Fibroblast of peridontal ligament (primary cell): ENCODE measurements around the gene CLSTN1.

Experiments used
- DNase-seq: peaks from one replicate; pipeline ENCODE4 v3.0.0-alpha.2; 2010; ENCODE audit errors: extremely low read depth

Gene CLSTN1

GRCh38 chr1:9730096-9730901, 93.5 kb downstream of the CLSTN1 start:
- no peak for DNase-seq

GRCh38 chr1:9729523-9729922, 94.2 kb downstream of the CLSTN1 start:
- DNase-seq: no peak

GRCh38 chr1:9728451-9729295, 95.1 kb downstream of the CLSTN1 start:
- no peak for DNase-seq

- no peak for DNase-seq
Observed at GRCh38 chr1:9726905-9727595, 96.7 kb downstream of the CLSTN1 start.

GRCh38 chr1:9726406-9726805, 97.4 kb downstream of the CLSTN1 start:
- DNase-seq: no peak

- peak; percentile 43 for DNase-seq
Observed at GRCh38 chr1:9724706-9725476, 98.9 kb downstream of the CLSTN1 start.

GRCh38 chr1:9723926-9724325, 99.8 kb downstream of the CLSTN1 start:
- no peak for DNase-seq

- DNase-seq: no peak
Observed at GRCh38 chr1:9723068-9723805, 100.5 kb downstream of the CLSTN1 start.

- DNase-seq: no peak
Observed at GRCh38 chr1:9722378-9722749, 101.4 kb downstream of the CLSTN1 start.

GRCh38 chr1:9721606-9722377, 102.0 kb downstream of the CLSTN1 start:
- DNase-seq: no peak

GRCh38 chr1:9720785-9721605, 102.8 kb downstream of the CLSTN1 start:
- DNase-seq: no peak

GRCh38 chr1:9719978-9720722, 103.6 kb downstream of the CLSTN1 start:
- DNase-seq: no peak

- no peak for DNase-seq
Observed at GRCh38 chr1:9718006-9718680, 105.6 kb downstream of the CLSTN1 start.

- no peak for DNase-seq
Observed at GRCh38 chr1:9717193-9718005, 106.4 kb downstream of the CLSTN1 start.

- DNase-seq: no peak
Observed at GRCh38 chr1:9716404-9717192, 107.2 kb downstream of the CLSTN1 start.

- DNase-seq: no peak
Observed at GRCh38 chr1:9715536-9716226, 108.1 kb downstream of the CLSTN1 start.
